B cell (primary cell): ENCODE measurements around the gene ADGRD1. TPM values are rescaled to one million over a fixed set of nuclear protein-coding genes. Genes with fewer than 3 reads are reported as not detected.

ENCODE experiments used
- ATAC-seq: fragments of 200-7000 bp; cut with Tn5 transposase; one replicate; pipeline ENCODE4 v1.10.0; 2021; ENCODE audit warnings: low read depth, mild to moderate bottlenecking, moderate number of reproducible peaks, moderate library complexity
- CTCF ChIA-PET: fragments of 350-600 bp; sonication (Branson Sonifier 250); formaldehyde crosslinking; loops from one replicate; lab custom pipeline; 2021; ENCODE audit warnings: antibody characterized with exemption, inconsistent platforms; lab: Charles Lee
- POLR2A ChIA-PET: fragments of 350-600 bp; sonication (Branson Sonifier 250); formaldehyde crosslinking; loops from one replicate; lab custom pipeline; 2021; ENCODE audit warnings: antibody characterized with exemption; lab: Charles Lee
- DNase-seq: peaks from one replicate; pipeline ENCODE4 v3.0.0; 2013
- H2AFZ ChIP-seq: 2 replicates; pipeline ENCODE4 v1.6.1; 2012; ENCODE audit warnings: mild to moderate bottlenecking, low read depth, low read length; ENCODE audit not compliant: insufficient read depth, poor library complexity, severe bottlenecking
- H3K27ac ChIP-seq, 2 donors: 1 replicate in 1 of 2; 2 replicates in 1 of 2; pipeline ENCODE4 v1.5.1; 2012 to 2013; ENCODE audit warnings: low read length in 2 of 2, mild to moderate bottlenecking in 2 of 2, moderate library complexity in 1 of 2
- H3K27me3 ChIP-seq, 4 experiments: fragments of 200-600 bp in 1 of 4; sonication (generic) in 1 of 4; replicated peaks in 1 of 4; 1 replicate in 2 of 4; 2 replicates in 2 of 4; pipeline versions ENCODE4 v1.6.1 to v1.7.0; 2013 to 2016; ENCODE audit warnings: low read length in 3 of 4, mild to moderate bottlenecking in 2 of 4, mixed read lengths in 1 of 4, moderate library complexity in 1 of 4; ENCODE audit not compliant: insufficient read depth in 4 of 4, control insufficient read depth in 3 of 4; ENCODE audit errors: control extremely low read depth in 1 of 4
- H3K36me3 ChIP-seq, 2 experiments: replicated peaks in 1 of 2; 1 replicate in 1 of 2; 2 replicates in 1 of 2; pipeline versions ENCODE4 v1.6.1 to v1.7.1; 2013; ENCODE audit warnings: low read length in 1 of 2; ENCODE audit not compliant: insufficient read depth in 2 of 2, control insufficient read depth in 1 of 2; ENCODE audit errors: control extremely low read depth in 1 of 2, extremely low read depth in 1 of 2
- H3K4me1 ChIP-seq, 2 donors: fragments of 200-600 bp in 1 of 2; sonication (generic) in 1 of 2; 1 replicate in 1 of 2; 2 replicates in 1 of 2; pipeline versions ENCODE4 v1.5.1 to v1.6.1; 2013 to 2017; ENCODE audit warnings: low read length in 2 of 2; ENCODE audit not compliant: control insufficient read depth in 2 of 2, insufficient read depth in 2 of 2
- H3K4me2 ChIP-seq: replicated peaks from 2 replicates; pipeline ENCODE3; 2012; ENCODE audit warnings: mild to moderate bottlenecking, low read depth, low read length; ENCODE audit not compliant: poor library complexity, severe bottlenecking
- H3K4me3 ChIP-seq, 5 experiments: fragments of 200-600 bp in 1 of 5; sonication (generic) in 1 of 5; 1 replicate in 3 of 5; 2 replicates in 2 of 5; pipeline versions ENCODE4 v1.5.1 to v1.7.0; 2011 to 2016; ENCODE audit warnings: low read length in 4 of 5, mild to moderate bottlenecking in 4 of 5, low read depth in 2 of 5, control low read depth in 1 of 5, moderate library complexity in 1 of 5; ENCODE audit not compliant: insufficient read depth in 1 of 5; ENCODE audit errors: control extremely low read depth in 1 of 5, extremely low read depth in 1 of 5
- H3K79me2 ChIP-seq: fragments of 200-600 bp; sonication (generic); one replicate; pipeline ENCODE4 v1.6.0; 2016; ENCODE audit warnings: low read length; ENCODE audit not compliant: control insufficient read depth, insufficient read depth
- H3K9ac ChIP-seq: fragments of 200-600 bp; sonication (generic); 2 replicates; pipeline ENCODE4 v1.6.1; 2017; ENCODE audit warnings: mild to moderate bottlenecking, low read length, moderate library complexity
- H3K9me3 ChIP-seq, 3 donors: one replicate each; pipeline versions ENCODE4 v1.6.1 to v1.7.1; 2013; ENCODE audit warnings: low read length in 2 of 3; ENCODE audit not compliant: control insufficient read depth in 2 of 3, insufficient read depth in 1 of 3; ENCODE audit errors: control extremely low read depth in 1 of 3
- H4K20me1 ChIP-seq: 2 replicates; pipeline ENCODE4 v1.6.0; 2012; ENCODE audit warnings: mild to moderate bottlenecking, low read length; ENCODE audit not compliant: insufficient read depth, control insufficient read depth, poor library complexity, severe bottlenecking
- H3K27ac Mint-ChIP-seq: one replicate; pipeline ENCODE4 v1.8.0; 2021; ENCODE audit warnings: mixed read lengths
- H3K27me3 Mint-ChIP-seq: one replicate; pipeline ENCODE4 v1.8.0; 2021; ENCODE audit warnings: mixed read lengths
- H3K4me1 Mint-ChIP-seq: one replicate; pipeline ENCODE4 v1.8.0; 2021; ENCODE audit warnings: mixed read lengths
- H3K4me3 Mint-ChIP-seq: one replicate; pipeline ENCODE4 v1.8.0; 2021; ENCODE audit warnings: mixed read lengths
- H3K9me3 Mint-ChIP-seq: one replicate; pipeline ENCODE4 v1.8.0; 2022; ENCODE audit warnings: mixed read lengths; ENCODE audit not compliant: insufficient read depth
- CTCF ChIP-seq: fragments of 200-600 bp; IDR thresholded peaks from one replicate; pipeline ENCODE4 v1.8.0; 2022; ENCODE audit warnings: antibody characterized with exemption, mild to moderate bottlenecking
- EZH2 ChIP-seq: IDR thresholded peaks from 2 replicates; pipeline ENCODE4 v1.6.1; 2012; ENCODE audit warnings: borderline replicate concordance, low read depth, mild to moderate bottlenecking, moderate library complexity, low read length; ENCODE audit not compliant: insufficient read depth, poor library complexity, severe bottlenecking
- WGBS: methylation state at CpG from one replicate; pipeline ENCODE4 v1.1.5; 2013; ENCODE audit warnings: missing lambda C conversion rate; ENCODE audit not compliant: insufficient coverage; 5-methylcytosine and 5-hydroxymethylcytosine counted together
- intact Hi-C: fragments of 100-400 bp; cut with micrococcal nuclease; formaldehyde crosslinking; loops from one replicate; pipeline ENCODE4 v1.10.0; 2022
- polyA plus RNA-seq: library from polyadenylated mRNA; depleted of rRNA; stranded (reverse); fragments of >200 nt; gene quantifications from 2 replicates; pipeline ENCODE4 v1.2.3, GENCODE V29; 2012
- total RNA-seq, 2 donors: library from RNA; stranded (reverse); fragments of 120-200 nt in 1 of 2; gene quantifications; 1 replicate in 1 of 2; 2 replicates in 1 of 2; pipeline versions ENCODE4 v1.2.3 to v1.2.4, GENCODE V29; 2013 to 2022

Gene ADGRD1
- total and polyA plus RNA-seq, 2 donors (not counting 1 experiment from before 2014, with no cell fraction given) = 1.1 to 2.2 TPM

GRCh38 chr12:131075194-131075593 is 121.5 kb downstream of the ADGRD1 start:
- H3K9me3 ChIP-seq = peaks cover 0 to 20% (median 0%) of the 10 kb centered on the region in 3 donors
- ATAC-seq = no peak
- no peak overlapping the region for H3K4me2 ChIP-seq
- H3K4me3 Mint-ChIP-seq = no peak overlapping the region
- no peak overlapping the region for H3K27ac ChIP-seq
- no peak overlapping the region for H3K4me3 ChIP-seq
- H4K20me1 ChIP-seq = no peaks in the 10 kb centered on the region
- intact Hi-C loops = no loop called here
- no peak overlapping the region for H3K9ac ChIP-seq
- 89% methylated on average over 3 of the region's 6 CpGs for WGBS
- H3K27me3 Mint-ChIP-seq = peaks cover 4% of the 10 kb centered on the region
- no peak overlapping the region for H2AFZ ChIP-seq
- no peaks in the 10 kb centered on the region for H3K4me1 Mint-ChIP-seq
- no peaks in the 10 kb centered on the region for H3K4me1 ChIP-seq
- H3K79me2 ChIP-seq = no peaks in the 10 kb centered on the region
- H3K27me3 ChIP-seq = no peaks in the 10 kb centered on the region
- DNase-seq = no peak
- no peaks in the 10 kb centered on the region for H3K36me3 ChIP-seq
- ChIA-PET CTCF (no interaction called here), POLR2A (no interaction called here)
- H3K9me3 Mint-ChIP-seq = peaks cover 6% of the 10 kb centered on the region
- TF ChIP-seq CTCF (no peak), EZH2 (no peak)
- no peak overlapping the region for H3K27ac Mint-ChIP-seq

DNA sequence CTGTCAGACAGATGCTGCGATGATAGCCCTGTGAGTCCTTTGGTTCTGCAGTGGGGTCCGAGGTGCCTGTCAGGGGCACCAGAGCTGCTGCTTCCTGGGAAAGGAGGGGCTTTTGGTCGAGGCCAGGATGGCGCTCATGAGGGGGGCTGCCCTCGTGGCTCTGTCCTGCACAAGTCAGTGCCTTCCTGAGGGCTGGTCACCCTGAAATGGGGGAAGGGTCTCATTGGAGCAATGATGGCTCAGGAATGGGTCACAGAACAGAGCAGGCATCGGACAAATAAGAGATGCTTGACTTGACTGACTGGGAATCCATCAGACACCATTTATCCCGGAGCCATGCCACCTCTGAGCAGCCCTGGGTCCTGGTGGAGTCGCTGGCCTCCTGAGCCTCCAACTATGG is 121.9 kb downstream of the ADGRD1 start:
- peaks cover 6% of the 10 kb centered on the region for H3K9me3 Mint-ChIP-seq
- intact Hi-C loops = no loop called here
- no peaks in the 10 kb centered on the region for H3K4me1 ChIP-seq

More for the DNA sequence above, 121.9 kb downstream of the ADGRD1 start:
- H3K9me3 ChIP-seq = peaks cover 0 to 19% (median 0%) of the 10 kb centered on the region in 3 donors
- no peak overlapping the region for H3K4me3 Mint-ChIP-seq
- H3K79me2 ChIP-seq = no peaks in the 10 kb centered on the region
- CTCF ChIA-PET = no interaction called here
- no peak overlapping the region for H3K27ac Mint-ChIP-seq
- H3K27ac ChIP-seq = no peak overlapping the region
- H3K4me3 ChIP-seq = no peak overlapping the region
- POLR2A ChIA-PET = no interaction called here
- ATAC-seq (no peak), DNase-seq (no peak)
- H2AFZ ChIP-seq = no peak overlapping the region
- H3K4me2 ChIP-seq = no peak overlapping the region
- WGBS = 77% methylated on average over 8 of the region's 8 CpGs
- no peaks in the 10 kb centered on the region for H3K4me1 Mint-ChIP-seq
- H3K9ac ChIP-seq = no peak overlapping the region
- no peaks in the 10 kb centered on the region for H4K20me1 ChIP-seq
- H3K27me3 ChIP-seq = no peaks in the 10 kb centered on the region
- peaks cover 4% of the 10 kb centered on the region for H3K27me3 Mint-ChIP-seq
- no peaks in the 10 kb centered on the region for H3K36me3 ChIP-seq
- TF ChIP-seq EZH2 (no peak), CTCF (no peak)
